CD4-positive, alpha-beta T cell treated with Interleukin-6 for 4 hours (primary cell): ENCODE results near the gene CTCF.

Source experiments
- DNase-seq: peaks from one replicate; pipeline ENCODE4 v3.0.0-alpha.2; 2020; ENCODE audit warnings: mixed read lengths

CTCF gene

DNA sequence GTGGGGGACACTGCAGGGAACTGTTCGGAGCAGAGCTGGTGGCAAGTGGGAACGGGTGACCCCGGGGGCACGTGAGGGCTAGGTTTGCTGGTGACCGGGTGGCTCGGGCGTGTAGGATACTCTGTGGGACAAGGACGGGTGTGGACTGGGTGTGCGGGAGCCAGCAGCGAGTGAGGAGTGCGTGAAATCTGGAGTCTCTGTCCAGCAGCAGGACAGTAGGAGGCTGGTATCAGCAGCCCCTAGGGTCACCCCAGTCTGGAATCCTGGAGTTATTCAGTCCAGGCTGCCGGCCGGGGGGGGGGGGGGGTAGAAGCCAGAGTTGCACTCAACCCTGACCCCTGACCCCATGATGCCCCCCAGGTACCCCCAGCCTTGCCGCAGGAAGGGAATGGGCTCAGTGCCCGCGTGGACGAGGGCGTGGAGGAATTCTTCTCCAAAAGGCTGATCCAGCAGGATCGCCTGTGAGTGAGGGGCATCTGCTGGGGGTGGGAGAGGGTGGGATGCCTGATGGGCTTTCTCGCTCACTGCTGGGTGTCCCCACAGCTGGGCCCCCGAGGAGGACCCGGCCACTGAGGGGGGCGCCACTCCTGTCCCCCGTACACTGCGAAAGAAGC, 91.6 kb downstream of the CTCF start:
- no peak for DNase-seq

DNA sequence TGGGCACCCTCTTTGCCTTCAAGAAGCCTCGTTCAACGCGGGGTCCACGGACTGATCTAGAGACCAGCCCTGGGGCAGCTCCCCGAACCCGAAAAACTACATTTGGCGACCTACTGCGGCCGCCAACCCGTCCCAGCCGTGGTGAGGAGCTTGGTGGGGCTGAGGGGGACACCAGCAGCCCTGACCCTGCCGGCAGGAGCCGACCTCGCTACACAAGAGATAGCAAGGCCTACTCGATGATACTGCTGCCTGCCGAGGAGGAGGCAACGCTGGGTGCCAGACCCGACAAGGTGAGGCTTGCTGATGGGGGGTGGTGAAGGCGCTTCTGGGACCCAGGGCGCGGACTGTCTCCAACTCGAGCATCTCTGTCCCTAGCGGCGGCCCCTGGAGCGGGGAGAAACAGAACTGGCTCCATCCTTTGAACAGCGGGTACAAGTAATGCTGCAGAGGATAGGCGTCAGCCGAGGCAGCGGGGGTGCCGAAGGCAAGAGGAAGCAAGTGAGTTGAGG, 92.1 kb downstream of the CTCF start:
- DNase-seq = no peak

DNA sequence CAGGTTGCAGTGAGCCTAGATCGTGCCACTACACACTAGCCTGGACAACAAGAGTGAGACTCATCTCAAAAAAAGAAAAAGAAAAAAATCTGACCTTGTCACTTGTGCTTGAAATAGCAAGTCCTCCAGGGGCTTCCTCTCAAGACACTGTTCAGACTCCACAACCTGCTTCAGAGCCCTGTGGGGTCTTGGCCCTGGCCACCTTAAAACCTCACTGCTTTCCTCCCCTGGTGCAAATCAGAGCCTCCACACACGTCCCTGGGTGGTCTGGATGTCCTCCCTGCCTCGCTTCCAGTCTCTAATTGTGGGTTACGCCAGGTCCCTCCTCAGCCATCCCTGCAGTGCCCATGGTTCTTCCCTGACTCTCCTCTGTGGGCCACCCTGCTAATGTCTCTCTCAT, 93.0 kb downstream of the CTCF start:
- no peak for DNase-seq

DNA sequence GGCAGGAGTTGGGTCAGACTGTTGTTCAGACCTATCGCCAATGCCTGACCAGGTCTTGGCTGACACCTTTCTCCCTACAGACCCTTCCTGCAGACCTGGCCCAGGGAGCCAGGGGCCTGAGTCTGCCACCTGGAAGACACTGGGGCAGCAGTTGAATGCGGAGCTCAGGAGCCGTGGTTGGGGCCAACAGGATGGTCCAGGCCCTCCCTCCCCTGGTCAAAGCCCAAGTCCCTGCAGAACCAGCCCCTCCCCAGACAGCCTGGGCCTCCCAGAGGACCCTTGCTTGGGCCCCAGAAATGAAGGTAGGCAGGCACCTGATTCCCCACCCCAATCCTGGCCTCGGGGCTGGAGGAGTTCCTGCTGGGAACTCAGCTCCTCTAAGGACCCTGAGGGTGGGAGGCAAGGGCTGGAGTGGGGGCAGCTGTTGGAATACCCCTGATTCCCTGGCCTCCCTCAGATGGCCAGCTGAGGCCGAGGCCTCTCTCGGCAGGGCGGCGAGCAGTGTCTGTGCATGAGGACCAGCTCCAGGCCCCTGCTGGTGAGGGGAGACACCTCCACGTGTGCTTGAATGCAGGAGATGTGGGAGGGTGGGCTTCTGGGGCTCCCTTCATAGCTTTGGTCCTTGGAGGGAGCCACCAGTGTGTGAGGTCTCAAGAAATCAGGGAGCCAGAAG, 94.2 kb downstream of the CTCF start:
- DNase-seq = no peak

DNA sequence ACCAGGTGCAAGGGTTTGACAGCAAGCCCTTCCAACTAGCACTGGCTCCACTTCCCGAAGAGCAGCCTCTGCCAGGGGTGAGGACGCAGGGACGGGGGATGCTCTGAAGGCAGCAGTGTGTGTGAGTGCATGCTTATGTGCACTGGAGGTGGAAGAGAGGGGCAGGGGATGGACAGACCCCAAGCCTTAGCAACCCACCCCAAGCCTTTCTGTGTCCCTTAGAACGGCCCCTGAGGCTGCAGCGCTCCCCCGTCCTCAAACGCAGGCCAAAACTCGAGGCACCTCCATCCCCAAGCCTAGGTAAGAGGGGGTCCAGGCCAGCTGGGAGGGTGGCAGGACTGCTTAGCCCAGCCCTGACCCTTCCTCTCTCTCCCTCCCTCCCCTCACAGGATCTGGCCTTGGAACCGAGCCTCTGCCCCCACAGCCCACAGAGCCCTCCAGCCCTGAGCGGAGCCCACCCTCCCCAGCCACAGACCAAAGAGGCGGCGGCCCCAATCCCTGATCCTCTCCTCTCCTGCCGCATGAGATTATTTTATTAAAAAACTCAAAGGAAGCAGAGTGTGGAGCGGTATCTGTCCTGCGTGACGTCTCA, 94.8 kb downstream of the CTCF start:
- no peak for DNase-seq

DNA sequence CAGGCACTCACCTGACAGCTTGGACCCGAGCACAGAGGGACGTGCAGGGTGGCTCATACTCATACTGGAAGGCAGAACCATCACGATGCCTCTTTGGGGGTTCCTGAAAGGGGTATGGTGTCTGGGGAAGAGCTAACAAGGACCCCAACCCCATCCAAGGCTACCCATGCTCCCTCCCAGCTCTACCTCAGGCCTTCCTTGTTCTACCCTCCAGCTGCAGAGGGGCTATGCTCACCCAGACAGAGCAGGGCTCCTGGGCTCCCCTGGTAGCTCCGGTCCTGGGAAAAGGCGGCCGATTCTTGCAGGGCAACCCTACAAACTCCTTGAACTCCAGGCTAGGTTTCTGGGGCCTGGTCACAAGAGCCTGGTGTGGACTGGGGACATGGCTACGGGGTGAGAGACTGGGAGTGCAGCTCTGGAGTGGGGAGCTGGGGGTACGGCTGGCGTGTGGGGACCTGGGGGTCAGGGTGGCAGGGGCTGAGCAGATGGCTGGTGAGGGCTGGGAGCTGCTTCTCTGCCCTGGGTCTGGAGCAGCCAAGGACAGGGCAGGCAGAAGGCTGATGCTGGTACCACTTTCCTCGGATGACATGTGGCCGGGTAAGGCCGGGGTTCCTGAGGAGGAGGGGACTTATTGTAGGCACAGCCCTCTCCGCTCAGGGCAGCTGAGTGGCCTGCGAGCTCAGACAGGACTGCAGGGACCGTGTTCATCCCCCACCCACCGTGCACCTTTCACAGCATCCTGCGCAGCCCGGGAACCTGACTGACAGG, 95.6 kb downstream of the CTCF start:
- no peak for DNase-seq

DNA sequence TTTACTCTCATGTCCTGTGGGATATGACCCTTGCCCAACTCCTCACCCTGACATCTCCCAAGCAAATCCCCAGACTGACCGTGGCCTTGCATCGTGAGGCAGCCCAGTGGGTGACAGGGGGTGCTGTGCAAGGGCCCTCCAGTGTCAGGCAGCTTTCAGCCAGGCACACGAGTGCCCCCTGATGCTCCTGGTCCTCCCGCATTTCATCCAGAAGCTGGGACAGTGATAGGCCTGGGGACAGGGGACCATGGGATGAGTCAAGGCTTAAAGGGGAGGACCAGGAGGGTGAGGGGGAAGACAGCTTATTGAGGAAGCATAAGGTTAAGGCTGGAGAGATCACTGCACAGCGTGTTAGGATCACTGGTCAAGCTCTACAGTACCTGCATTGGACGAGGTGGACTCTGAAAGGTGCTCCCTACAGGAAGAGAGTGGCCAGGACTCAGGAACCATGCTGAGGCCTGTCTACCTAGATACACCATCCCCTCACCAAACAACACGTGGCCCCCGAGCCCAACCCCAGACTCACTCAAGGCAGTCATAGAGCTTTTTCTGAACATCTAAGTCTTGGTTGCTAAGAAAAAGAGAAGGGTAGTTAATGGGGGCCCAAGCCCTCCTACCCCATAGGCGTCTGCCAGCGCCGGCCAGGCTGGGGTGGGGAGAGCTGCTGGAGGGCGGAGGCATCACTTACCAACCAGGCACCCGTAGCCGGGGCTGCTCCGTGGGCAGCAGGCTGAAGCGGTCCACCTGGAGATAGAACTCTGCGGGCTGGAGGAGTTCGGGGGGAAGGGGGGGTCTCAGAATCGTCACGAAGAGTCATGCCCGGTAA, 96.7 kb downstream of the CTCF start:
- DNase-seq = no peak

DNA sequence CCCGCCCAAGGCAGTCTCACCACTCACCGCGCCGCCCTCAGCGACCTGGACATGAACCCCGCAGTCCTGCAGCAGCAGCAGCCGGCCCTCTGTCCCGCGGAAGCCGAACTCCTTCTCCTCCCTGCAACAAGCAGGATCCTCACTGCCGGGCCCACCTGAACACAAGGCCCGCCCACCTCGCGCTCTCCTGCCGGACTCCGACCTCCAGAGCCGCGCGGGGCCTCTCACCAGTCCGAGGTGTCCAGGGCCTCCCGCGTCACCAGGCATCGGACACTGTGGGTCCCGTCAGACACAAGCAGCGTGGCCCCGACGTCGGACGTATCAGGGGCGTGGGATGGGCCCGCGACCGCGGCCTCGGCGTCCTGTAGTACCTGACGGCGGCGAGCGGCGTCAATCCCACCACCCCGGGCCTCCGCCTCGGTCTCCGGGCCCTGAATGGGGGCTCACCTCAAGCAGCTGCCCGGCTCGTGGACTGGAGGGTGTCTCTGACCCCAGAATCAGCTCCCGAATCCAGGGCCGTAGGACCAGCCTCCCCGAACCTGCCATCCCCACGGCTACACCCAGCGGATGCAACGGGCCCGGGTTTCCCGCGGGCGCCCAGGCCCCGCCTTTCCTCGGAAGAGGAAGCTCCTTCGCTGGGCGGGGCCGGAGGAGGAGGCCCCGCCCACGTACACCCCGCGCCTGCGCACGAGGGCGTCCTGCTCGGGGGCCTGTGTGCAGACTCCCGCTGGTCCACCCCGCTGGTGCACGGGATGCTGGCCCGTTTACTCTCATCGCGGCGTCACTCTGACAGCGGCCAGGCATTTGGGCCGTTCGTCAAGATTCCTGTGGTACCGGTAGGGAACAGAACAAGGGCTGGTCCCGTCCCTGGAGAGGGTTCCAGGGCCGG, 97.6 kb downstream of the CTCF start, which contains the start of gene ACD:
ACD (minus strand) TSS at position 586 of the 889 bp plus-strand sequence; CDS start at position 546, 40 bp downstream.
- peak; percentile 92 for DNase-seq

DNA sequence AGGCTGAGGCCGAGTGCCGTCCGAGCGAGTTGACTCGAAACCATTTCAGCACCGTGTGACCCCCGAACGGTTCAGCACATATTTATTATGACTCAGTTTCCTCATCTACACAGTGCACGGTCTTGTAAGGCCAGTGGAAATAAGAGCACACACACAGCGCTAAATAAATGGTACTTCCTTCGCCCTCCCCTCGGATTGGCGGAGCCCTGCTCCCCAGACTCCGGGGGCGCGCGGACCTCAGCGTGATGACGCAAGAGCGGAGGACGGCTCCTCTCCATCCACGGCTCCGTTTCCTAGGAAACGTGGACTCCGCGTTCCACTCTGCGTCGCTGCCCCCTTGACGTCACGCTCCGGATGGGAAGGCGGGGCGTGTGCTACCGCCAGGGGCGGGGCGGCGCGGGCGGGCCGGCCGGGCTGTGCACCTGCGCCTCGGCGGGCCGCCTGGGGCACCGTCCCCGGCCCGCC, 98.3 kb downstream of the CTCF start, which contains the start of gene PARD6A:
PARD6A (plus strand) TSS at position 397 of the 465 bp plus-strand sequence. CDS start 79 bp downstream, outside the sequence.
- peak; percentile 97 for DNase-seq

DNA sequence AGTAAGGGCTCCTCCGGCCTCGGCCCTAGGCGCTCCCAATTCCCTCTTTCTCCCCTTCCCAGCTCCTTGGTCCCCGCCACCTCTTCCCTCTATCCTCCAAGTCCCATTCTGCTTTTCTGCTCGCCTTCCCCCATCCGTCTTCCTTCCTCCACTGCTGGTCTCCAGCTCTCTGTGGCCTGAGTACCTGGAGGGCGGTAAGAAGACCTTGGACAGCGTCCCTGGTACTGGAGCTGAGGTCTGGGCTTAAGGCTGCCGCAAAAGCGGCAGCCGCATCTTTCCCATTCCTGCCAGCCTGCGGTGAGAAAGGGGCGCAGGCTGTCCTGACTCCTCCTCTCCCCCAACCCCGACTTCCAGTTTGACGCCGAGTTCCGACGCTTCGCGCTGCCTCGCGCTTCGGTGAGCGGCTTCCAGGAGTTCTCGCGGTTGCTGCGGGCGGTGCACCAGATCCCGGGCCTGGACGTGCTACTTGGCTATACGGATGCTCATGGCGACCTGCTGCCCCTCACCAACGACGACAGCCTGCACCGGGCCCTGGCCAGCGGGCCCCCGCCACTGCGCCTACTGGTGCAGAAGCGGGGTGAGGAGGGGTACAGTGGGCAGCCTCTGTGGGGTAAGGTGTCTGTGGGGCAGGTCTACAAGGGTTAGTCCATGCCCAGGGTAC, 98.9 kb downstream of the CTCF start:
- peak; percentile 25 for DNase-seq

DNA sequence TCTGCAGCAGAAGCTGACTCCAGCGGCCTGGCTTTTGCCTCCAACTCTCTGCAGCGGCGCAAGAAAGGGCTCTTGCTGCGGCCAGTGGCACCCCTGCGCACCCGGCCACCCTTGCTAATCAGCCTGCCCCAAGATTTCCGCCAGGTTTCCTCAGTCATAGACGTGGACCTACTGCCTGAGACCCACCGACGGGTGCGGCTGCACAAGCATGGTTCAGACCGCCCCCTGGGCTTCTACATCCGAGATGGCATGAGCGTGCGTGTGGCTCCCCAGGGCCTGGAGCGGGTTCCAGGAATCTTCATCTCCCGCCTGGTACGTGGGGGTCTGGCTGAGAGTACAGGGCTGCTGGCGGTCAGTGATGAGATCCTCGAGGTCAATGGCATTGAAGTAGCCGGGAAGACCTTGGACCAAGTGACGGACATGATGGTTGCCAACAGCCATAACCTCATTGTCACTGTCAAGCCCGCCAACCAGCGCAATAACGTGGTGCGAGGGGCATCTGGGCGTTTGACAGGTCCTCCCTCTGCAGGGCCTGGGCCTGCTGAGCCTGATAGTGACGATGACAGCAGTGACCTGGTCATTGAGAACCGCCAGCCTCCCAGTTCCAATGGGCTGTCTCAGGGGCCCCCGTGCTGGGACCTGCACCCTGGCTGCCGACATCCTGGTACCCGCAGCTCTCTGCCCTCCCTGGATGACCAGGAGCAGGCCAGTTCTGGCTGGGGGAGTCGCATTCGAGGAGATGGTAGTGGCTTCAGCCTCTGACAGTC, 99.7 kb downstream of the CTCF start:
- no peak for DNase-seq

DNA sequence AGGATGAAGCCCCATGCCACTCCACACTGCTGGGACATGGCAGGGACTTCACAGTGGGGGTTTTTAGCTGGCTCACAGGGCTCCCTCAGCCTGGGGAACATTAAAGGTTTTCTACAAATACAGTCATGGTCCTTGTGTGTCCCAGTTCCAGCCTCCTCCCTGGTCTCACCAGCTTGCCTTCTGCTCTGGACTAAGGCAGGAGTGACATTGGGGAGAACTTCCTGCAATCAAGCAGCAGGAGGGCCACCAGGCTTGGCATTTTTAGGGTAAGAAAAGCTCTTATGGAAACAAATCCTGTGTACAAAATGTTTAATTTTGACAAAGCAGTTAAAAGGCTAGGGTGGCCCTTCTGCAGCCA, 100.3 kb downstream of the CTCF start:
- no peak for DNase-seq

DNA sequence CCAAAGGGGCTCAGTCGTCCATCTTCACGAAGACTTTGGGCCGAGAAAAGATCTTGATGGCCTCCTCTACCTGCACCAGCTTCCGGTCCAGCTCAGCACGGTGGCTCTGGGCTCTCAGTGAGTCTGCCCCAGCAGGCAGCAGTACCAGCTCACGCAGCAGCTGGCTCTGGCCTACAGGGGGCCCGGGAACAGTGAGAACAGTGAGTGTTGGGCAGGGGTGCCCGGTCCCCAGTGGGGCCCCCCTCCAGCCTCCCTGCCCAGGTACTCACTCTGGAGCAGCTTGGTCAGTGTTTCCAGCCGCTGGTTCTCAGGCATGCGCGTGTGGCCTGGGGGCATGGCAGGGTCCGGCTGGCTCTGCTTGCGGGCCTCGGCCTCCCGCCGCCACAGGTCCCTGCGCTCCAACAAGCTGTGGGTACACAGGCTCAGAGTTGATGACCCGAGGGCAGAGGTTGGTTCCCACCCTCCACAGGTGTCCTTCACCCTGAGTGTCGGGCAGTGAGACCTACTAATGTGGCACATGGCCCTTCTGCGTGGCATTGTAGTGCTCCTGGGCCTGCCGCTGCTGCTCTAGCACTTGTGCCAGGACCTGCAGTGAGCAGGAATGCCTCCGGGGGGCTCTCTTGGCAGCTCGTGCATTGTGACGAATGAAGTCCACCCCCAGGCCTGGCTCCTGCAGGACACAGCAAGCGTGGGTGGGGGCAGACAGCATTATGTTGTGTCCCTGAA, 101.0 kb downstream of the CTCF start:
- DNase-seq = peak; percentile 37

DNA sequence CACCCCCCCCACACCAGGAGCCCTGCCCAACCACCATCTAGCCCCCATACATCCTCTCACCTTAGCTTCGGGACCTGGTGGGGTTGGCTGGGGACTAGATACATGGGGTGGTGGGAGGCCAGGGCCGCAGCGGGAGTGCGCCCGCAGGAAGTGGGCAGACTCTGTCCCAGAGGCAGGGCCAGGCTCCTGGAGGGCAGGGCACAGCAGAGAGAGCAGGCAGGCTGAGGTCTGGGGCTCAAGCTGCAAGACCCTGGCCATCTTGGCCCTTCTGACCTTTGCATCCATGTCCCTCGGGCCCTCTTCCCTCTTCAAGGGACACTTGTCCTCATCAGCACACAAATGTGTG, 101.5 kb downstream of the CTCF start:
- no peak for DNase-seq

DNA sequence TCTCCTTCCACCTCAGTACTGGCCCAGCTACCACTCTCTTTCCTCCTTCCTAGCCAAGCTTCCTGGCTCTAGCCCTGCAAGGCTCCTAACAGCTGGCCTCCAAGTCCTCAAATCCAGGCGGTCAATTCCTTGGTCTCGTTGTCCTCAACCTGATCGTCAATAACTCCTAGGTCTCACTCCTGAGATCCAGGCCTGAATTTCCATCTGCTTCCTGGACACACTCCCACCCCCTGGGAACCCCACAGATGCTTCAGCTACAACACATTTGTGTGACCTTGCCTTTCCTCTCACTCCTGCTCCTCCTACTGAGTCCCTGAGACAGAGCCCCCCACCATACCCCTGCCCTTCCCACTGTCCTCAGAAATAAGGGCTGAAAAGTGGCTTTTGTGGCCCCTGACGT, 101.9 kb downstream of the CTCF start:
- DNase-seq = no peak

DNA sequence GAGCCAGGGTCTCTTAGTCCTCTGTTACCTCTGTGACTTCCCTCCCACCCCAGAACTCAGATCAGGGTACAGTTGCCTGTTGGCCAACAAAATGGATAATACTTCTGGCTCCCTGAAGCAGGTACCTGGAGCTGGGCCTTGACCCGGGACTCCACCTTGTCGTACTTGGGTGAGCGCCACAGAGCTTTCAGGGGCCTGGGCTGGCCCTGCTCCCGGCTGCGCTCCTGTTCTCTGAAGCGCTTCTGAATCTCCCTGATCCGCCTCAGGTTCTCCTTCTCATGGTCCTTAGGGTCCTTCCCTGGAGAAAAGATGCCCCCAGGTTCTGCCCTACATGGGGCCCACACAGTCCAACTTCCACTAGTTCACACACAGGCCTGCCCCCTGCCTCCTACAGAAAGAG, 102.5 kb downstream of the CTCF start:
- DNase-seq = no peak

DNA sequence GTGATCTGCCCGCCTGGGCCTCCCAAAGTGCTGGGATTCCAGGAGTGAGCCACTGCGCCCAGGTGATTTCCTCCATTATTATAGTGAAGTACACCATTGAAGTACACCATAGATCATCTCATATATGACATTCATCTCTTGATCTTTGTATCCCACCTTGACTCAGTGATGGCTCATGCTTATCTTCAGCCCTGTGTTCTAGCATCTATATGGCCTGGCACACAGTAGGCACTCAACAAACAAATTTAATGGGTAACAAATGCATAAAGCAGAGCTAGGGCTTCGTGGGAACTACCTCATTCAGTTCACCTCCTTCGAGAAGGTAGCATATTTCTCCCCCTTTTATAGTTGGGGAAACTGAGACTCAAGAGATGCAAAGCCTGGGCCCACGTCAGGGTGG, 103.3 kb downstream of the CTCF start:
- DNase-seq = no peak

DNA sequence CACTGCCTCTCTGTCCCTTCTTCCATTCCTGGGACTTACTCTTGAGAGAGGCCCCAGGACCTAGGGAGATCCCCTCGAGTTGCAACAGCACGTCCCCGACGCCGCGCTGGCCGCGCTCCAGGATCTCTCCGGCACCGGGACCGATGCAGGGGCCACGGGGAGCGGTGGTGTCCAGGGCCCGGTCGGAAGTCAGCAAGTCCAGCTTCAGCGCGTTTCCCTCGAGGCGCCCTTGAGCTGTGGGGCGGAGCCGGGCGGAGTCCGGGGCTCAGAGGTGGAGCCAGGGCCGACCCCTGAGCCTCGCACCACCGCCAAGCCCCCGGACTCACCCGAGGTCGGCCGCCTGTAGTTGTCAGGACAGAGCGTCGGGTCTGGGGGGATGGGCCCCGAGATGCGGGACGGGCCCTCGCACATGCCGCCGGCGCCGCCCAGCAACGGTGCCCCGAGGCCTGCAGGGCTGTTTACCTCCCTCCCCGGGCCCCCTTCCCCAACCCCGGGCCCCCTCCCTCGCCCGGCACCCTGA, 103.8 kb downstream of the CTCF start:
- no peak for DNase-seq
